Colonic mucosa (tissue), 4 donors: ENCODE data around the gene LYRM4. TPM values are rescaled to one million over a fixed set of nuclear protein-coding genes. Genes with fewer than 3 reads are reported as not detected.

ENCODE experiments used
- DNase-seq: peaks from one replicate; pipeline ENCODE4 v3.0.0-alpha.2; 2020
- H3K27ac ChIP-seq: fragments of 200-600 bp; one replicate; pipeline ENCODE4 v1.8.0; 2021
- H3K27me3 ChIP-seq: fragments of 200-600 bp; one replicate; pipeline ENCODE4 v1.8.0; 2021
- H3K36me3 ChIP-seq: fragments of 200-600 bp; one replicate; pipeline ENCODE4 v1.8.0; 2021
- H3K4me1 ChIP-seq: fragments of 200-600 bp; one replicate; pipeline ENCODE4 v1.8.0; 2021; ENCODE audit warnings: mild to moderate bottlenecking
- H3K4me3 ChIP-seq: fragments of 200-600 bp; one replicate; pipeline ENCODE4 v1.8.0; 2021
- H3K9ac ChIP-seq, 2 donors: one replicate each; pipeline ENCODE4 v1.7.0; 2013; ENCODE audit warnings: control low read depth in 2 of 2, low read depth in 2 of 2, low read length in 2 of 2
- H3K9me3 ChIP-seq: fragments of 200-600 bp; one replicate; pipeline ENCODE4 v1.8.0; 2021
- CTCF ChIP-seq: fragments of 200-600 bp; IDR thresholded peaks from one replicate; pipeline ENCODE4 v1.8.0; 2022; ENCODE audit warnings: antibody characterized with exemption, mild to moderate bottlenecking
- intact Hi-C: fragments of 100-400 bp; cut with DNase I; formaldehyde crosslinking; loops from one replicate; pipeline ENCODE4 v1.14.1; 2022
- total RNA-seq, 2 donors: library from RNA; stranded (reverse); fragmentation: NEBNext Ultra II Directional in 1 of 2; extraction: Animal tissue kit (Norgen Biotek cat#: 25700) in 1 of 2; gene quantifications; one replicate each; pipeline ENCODE4 v1.2.1, GENCODE V29; 2021
- donor health status: healthy.
- donor health status: DM: no; HTN: no; CAD: no.
- donor health status: DM: no; HTN: no; CAD: no.

LYRM4 gene
- total RNA-seq, 2 donors from 2014 or later = 14.0 to 17.4 TPM

GRCh38 chr6:5089481-5090438 lies 171.0 kb downstream of the LYRM4 start:
- no peak for TF ChIP-seq CTCF
- no peaks in the 10 kb centered on the region for H3K4me1 ChIP-seq
- intact Hi-C loops = no loop called here
- no peaks in the 10 kb centered on the region for H3K36me3 ChIP-seq
- no peak for DNase-seq
- H3K27ac ChIP-seq = no peak overlapping the region
- H3K4me3 ChIP-seq = no peak overlapping the region
- H3K27me3 ChIP-seq = no peaks in the 10 kb centered on the region
- no peaks in the 10 kb centered on the region for H3K9me3 ChIP-seq
- H3K9ac ChIP-seq = no peak overlapping the region

GRCh38 chr6:5088780-5089179 lies 172.0 kb downstream of the LYRM4 start:
- Histone ChIP-seq H3K4me1 (no peaks in the 10 kb centered on the region), H3K9ac (no peak overlapping the region), H3K4me3 (no peak overlapping the region), H3K27me3 (no peaks in the 10 kb centered on the region), H3K36me3 (no peaks in the 10 kb centered on the region), H3K27ac (no peak overlapping the region), H3K9me3 (no peaks in the 10 kb centered on the region)
- no peak for DNase-seq
- no peak for TF ChIP-seq CTCF
- intact Hi-C loops = no loop called here

- Histone ChIP-seq H3K4me3 (no peak overlapping the region), H3K27ac (no peak overlapping the region), H3K9me3 (no peaks in the 10 kb centered on the region), H3K9ac (no peak overlapping the region), H3K36me3 (no peaks in the 10 kb centered on the region), H3K4me1 (no peaks in the 10 kb centered on the region), H3K27me3 (no peaks in the 10 kb centered on the region)
- no peak for TF ChIP-seq CTCF
- intact Hi-C loops = no loop called here
- peak; percentile 32 for DNase-seq
These were observed 173.4 kb downstream of the LYRM4 start for GRCh38 chr6:5087389-5087788.

- no peaks in the 10 kb centered on the region for H3K9me3 ChIP-seq
- no peak overlapping the region for H3K9ac ChIP-seq
- H3K4me3 ChIP-seq = peak overlapping the region; percentile 67
- no peak overlapping the region for H3K27ac ChIP-seq
- no peaks in the 10 kb centered on the region for H3K36me3 ChIP-seq
- no peak for DNase-seq
- intact Hi-C loops = no loop called here
- no peak for TF ChIP-seq CTCF
- H3K27me3 ChIP-seq = no peaks in the 10 kb centered on the region
- H3K4me1 ChIP-seq = no peaks in the 10 kb centered on the region
These were observed 174.4 kb downstream of the LYRM4 start for GRCh38 chr6:5086294-5086890.

- peak; percentile 35 for DNase-seq
- H3K27ac ChIP-seq = peak overlapping the region; percentile 80
- no peaks in the 10 kb centered on the region for H3K27me3 ChIP-seq
- intact Hi-C loops = no loop called here
- peak overlapping the region; percentile 51 to 66 for H3K9ac ChIP-seq
- peak overlapping the region; percentile 67 for H3K4me3 ChIP-seq
- no peaks in the 10 kb centered on the region for H3K9me3 ChIP-seq
- no peak for TF ChIP-seq CTCF
- H3K36me3 ChIP-seq = no peaks in the 10 kb centered on the region
- no peaks in the 10 kb centered on the region for H3K4me1 ChIP-seq
These were observed 175.0 kb downstream of the LYRM4 start for GRCh38 chr6:5085648-5086293.
